ENCODE data around the gene TOMM34. TPM values are rescaled to one million over a fixed set of nuclear protein-coding genes. Genes with fewer than 3 reads are reported as not detected.

Gene TOMM34
- polyA plus RNA-seq, 3 donors: 6.4 to 9.1 (median 7.7) TPM

DNA sequence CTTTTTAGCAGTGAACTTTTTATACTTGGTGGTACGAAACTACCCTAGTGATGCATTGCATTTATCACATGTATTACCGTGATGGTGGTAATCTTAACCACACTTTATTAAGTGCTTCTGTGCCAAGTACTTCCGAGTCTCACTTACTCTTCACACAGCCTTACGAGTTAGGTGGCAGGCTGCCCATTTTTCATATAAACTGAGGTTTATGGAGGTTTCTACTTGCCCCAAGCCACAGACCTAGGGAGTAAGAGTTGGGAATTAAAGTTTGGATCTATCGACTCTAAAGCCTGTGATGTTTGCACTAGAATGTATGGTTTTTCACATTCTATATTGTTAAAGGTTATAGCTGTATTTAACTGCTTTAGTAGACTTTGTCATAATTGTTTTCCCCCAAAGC is 55.8 kb downstream of the TOMM34 start:
- peaks cover 5 to 9% of the 10 kb centered on the region in 2 donors for H3K4me1 ChIP-seq (ENCODE audit: control insufficient read depth in 1 of 2, insufficient read depth in 2 of 2, low read length in 2 of 2)
- intact Hi-C loops (cut with micrococcal nuclease): no loop called here
- H3K79me2 ChIP-seq (ENCODE audit: insufficient read depth, low read length): peaks cover 60% of the 10 kb centered on the region
- H3K9me3 Mint-ChIP-seq: no peaks in the 10 kb centered on the region
- TF ChIP-seq, protein P1, sequence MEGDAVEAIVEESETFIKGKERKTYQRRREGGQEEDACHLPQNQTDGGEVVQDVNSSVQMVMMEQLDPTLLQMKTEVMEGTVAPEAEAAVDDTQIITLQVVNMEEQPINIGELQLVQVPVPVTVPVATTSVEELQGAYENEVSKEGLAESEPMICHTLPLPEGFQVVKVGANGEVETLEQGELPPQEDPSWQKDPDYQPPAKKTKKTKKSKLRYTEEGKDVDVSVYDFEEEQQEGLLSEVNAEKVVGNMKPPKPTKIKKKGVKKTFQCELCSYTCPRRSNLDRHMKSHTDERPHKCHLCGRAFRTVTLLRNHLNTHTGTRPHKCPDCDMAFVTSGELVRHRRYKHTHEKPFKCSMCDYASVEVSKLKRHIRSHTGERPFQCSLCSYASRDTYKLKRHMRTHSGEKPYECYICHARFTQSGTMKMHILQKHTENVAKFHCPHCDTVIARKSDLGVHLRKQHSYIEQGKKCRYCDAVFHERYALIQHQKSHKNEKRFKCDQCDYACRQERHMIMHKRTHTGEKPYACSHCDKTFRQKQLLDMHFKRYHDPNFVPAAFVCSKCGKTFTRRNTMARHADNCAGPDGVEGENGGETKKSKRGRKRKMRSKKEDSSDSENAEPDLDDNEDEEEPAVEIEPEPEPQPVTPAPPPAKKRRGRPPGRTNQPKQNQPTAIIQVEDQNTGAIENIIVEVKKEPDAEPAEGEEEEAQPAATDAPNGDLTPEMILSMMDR (IDR thresholded peaks at IDR 0.05): no peak
- peaks cover 17% of the 10 kb centered on the region for H3K4me1 Mint-ChIP-seq
- H3K4me2 ChIP-seq (replicated peaks; ENCODE audit: extremely low read depth, low read length, poor library complexity, severe bottlenecking): no peak overlapping the region
- WGBS (ENCODE audit: insufficient coverage): no CpG with 5 or more reads among the region's 5 CpGs
- H3K36me3 Mint-ChIP-seq: peaks cover 75 to 88% of the 10 kb centered on the region in 2 donors
- H3K4me3 ChIP-seq (replicated peaks in 1 of 3; ENCODE audit: low read depth in 2 of 3, low read length in 3 of 3): no peak overlapping the region
- H3K9ac ChIP-seq (ENCODE audit: insufficient read depth, low read length, poor library complexity, severe bottlenecking): no peak overlapping the region
- no peak for DNase-seq
- no peak overlapping the region for H3K27ac Mint-ChIP-seq
- H3K4me3 Mint-ChIP-seq: no peak overlapping the region
- peaks cover 100% of the 10 kb centered on the region for H4K20me1 ChIP-seq (ENCODE audit: insufficient read depth, low read length)
- no peak overlapping the region for H2AFZ ChIP-seq (ENCODE audit: insufficient read depth, low read depth, low read length, poor library complexity, severe bottlenecking)
- no peak overlapping the region for H3K27ac ChIP-seq (ENCODE audit: low read depth in 1 of 2, low read length in 2 of 2)
- peaks cover 0 to 1% (median 0%) of the 10 kb centered on the region in 3 donors for H3K27me3 Mint-ChIP-seq (ENCODE audit: low read depth in 3 of 3)
- peaks cover 71 to 93% of the 10 kb centered on the region in 2 donors for H3K36me3 ChIP-seq (replicated peaks in 1 of 2; ENCODE audit: control insufficient read depth in 1 of 2, insufficient read depth in 2 of 2, low read length in 2 of 2)
- no peaks in the 10 kb centered on the region for H3K27me3 ChIP-seq (ENCODE audit: control insufficient read depth in 2 of 2, insufficient read depth in 2 of 2, low read length in 2 of 2)
- H3K9me3 ChIP-seq (replicated peaks in 1 of 2; ENCODE audit: control insufficient read depth in 1 of 2, insufficient read depth in 1 of 2, low read length in 2 of 2): no peaks in the 10 kb centered on the region

DNA sequence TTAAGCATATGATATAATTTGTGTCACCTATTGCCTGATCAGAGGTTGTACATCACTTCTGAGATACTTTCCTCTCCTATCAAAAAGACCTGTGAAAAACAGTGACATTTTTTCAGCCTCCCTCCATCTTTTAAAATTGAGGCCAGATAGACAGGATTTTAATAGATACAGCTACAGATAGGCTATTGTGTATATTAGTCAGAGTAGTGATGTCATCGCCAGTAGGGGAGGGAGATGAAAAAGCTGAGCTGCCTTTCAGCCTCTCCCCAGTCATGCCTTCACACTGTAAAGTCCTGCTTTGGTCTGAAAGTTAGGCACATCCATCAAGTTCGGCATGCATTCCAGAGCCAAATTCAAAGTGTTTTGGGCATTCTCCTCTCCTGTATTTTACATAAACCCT is 58.2 kb downstream of the TOMM34 start:
- Histone ChIP-seq H3K27ac (ENCODE audit: low read depth in 1 of 2, low read length in 2 of 2) (peak overlapping the region in 1 of 2 donors; percentile 4), H3K27me3 (ENCODE audit: control insufficient read depth in 2 of 2, insufficient read depth in 2 of 2, low read length in 2 of 2) (no peaks in the 10 kb centered on the region), H3K79me2 (ENCODE audit: insufficient read depth, low read length) (peaks cover 84% of the 10 kb centered on the region), H3K36me3 (replicated peaks in 1 of 2; ENCODE audit: control insufficient read depth in 1 of 2, insufficient read depth in 2 of 2, low read length in 2 of 2) (peaks cover 60 to 74% of the 10 kb centered on the region in 2 donors), H3K4me1 (ENCODE audit: control insufficient read depth in 1 of 2, insufficient read depth in 2 of 2, low read length in 2 of 2) (peaks cover 22 to 24% of the 10 kb centered on the region in 2 donors), H3K9ac (ENCODE audit: insufficient read depth, low read length, poor library complexity, severe bottlenecking) (no peak overlapping the region), H2AFZ (ENCODE audit: insufficient read depth, low read depth, low read length, poor library complexity, severe bottlenecking) (no peak overlapping the region), H3K4me2 (replicated peaks; ENCODE audit: extremely low read depth, low read length, poor library complexity, severe bottlenecking) (no peak overlapping the region), H3K9me3 (replicated peaks in 1 of 2; ENCODE audit: control insufficient read depth in 1 of 2, insufficient read depth in 1 of 2, low read length in 2 of 2) (no peaks in the 10 kb centered on the region), H4K20me1 (ENCODE audit: insufficient read depth, low read length) (peaks cover 100% of the 10 kb centered on the region), H3K4me3 (replicated peaks in 1 of 3; ENCODE audit: low read depth in 2 of 3, low read length in 3 of 3) (no peak overlapping the region)
- H3K36me3 Mint-ChIP-seq: peaks cover 64 to 82% of the 10 kb centered on the region in 2 donors
- H3K27me3 Mint-ChIP-seq (ENCODE audit: low read depth in 3 of 3): peaks cover 0 to 1% (median 0%) of the 10 kb centered on the region in 3 donors
- DNase-seq: no peak
- H3K27ac Mint-ChIP-seq: no peak overlapping the region
- intact Hi-C loops (cut with micrococcal nuclease): no loop called here
- peaks cover 26% of the 10 kb centered on the region for H3K4me1 Mint-ChIP-seq
- H3K4me3 Mint-ChIP-seq: no peak overlapping the region
- no CpG with 5 or more reads among the region's 2 CpGs for WGBS (ENCODE audit: insufficient coverage)
- H3K9me3 Mint-ChIP-seq: no peaks in the 10 kb centered on the region
- TF ChIP-seq, protein P1 (IDR thresholded peaks at IDR 0.05): no peak

Data from CD14-positive monocyte (primary cell).